H1 (cell line): ENCODE data around the gene CASKIN2. TPM values are rescaled to one million over a fixed set of nuclear protein-coding genes. Genes with fewer than 3 reads are reported as not detected.

Source experiments
- CTCF ChIA-PET: fragments of 300-600 bp; sonication (Branson Sonifier 250); formaldehyde crosslinking; loops from one replicate; lab custom pipeline; 2021; ENCODE audit not compliant: partially characterized antibody; lab: Charles Lee
- POLR2A ChIA-PET: fragments of 300-600 bp; sonication (Branson Sonifier 250); formaldehyde crosslinking; loops from one replicate; lab custom pipeline; 2021; ENCODE audit warnings: inconsistent platforms; ENCODE audit not compliant: partially characterized antibody; lab: Charles Lee
- DNase-seq, 2 experiments: peaks; one replicate each; pipeline versions ENCODE4 v3.0.0 to v3.0.0-alpha.2; 2010 to 2022; ENCODE audit warnings: low spot score in 2 of 2, low read depth in 1 of 2, mixed read lengths in 1 of 2
- FAIRE-seq: peaks from 2 replicates; lab custom pipeline; 2011; peaks lifted over from hg19 to GRCh38; lab: Jason Lieb, UNC
- H2AFZ ChIP-seq: 2 replicates; pipeline ENCODE4 v1.8.1; 2012; ENCODE audit warnings: low read length, inconsistent platforms
- H2AK5ac ChIP-seq: 2 replicates; pipeline ENCODE4 v1.6.1; 2013; ENCODE audit warnings: low read depth, low read length
- H2BK120ac ChIP-seq: replicated peaks from 2 replicates; pipeline ENCODE3; 2013; ENCODE audit warnings: low read depth, low read length, inconsistent platforms
- H2BK12ac ChIP-seq: 2 replicates; pipeline ENCODE4 v1.6.1; 2013; ENCODE audit warnings: low read depth, low read length
- H2BK15ac ChIP-seq: 2 replicates; pipeline ENCODE4 v1.6.1; 2013; ENCODE audit warnings: low read length
- H2BK20ac ChIP-seq: 2 replicates; pipeline ENCODE4 v1.6.1; 2013; ENCODE audit warnings: low read length
- H2BK5ac ChIP-seq: 2 replicates; pipeline ENCODE4 v1.6.1; 2013; ENCODE audit warnings: low read depth, low read length
- H3K14ac ChIP-seq: 2 replicates; pipeline ENCODE4 v1.6.1; 2013; ENCODE audit warnings: inconsistent platforms; ENCODE audit not compliant: insufficient read length
- H3K18ac ChIP-seq: 2 replicates; pipeline ENCODE4 v1.6.1; 2013; ENCODE audit warnings: low read length; ENCODE audit errors: extremely low read depth
- H3K23ac ChIP-seq: 2 replicates; pipeline ENCODE4 v1.6.1; 2013; ENCODE audit warnings: inconsistent platforms; ENCODE audit not compliant: insufficient read length
- H3K23me2 ChIP-seq: 2 replicates; pipeline ENCODE4 v1.6.1; 2013; ENCODE audit warnings: low read depth, low read length
- H3K27ac ChIP-seq: 2 replicates; pipeline ENCODE4 v1.6.1; 2011; ENCODE audit warnings: low read depth, low read length, inconsistent platforms
- H3K27me3 ChIP-seq, 4 experiments: replicated peaks in 1 of 4; 1 replicate in 1 of 4; 2 replicates in 3 of 4; pipeline versions ENCODE4 v1.6.1 to v1.8.1; 2011 to 2013; ENCODE audit warnings: low read length in 3 of 4, mild to moderate bottlenecking in 3 of 4, inconsistent platforms in 2 of 4, mixed read lengths in 2 of 4, moderate library complexity in 1 of 4; ENCODE audit not compliant: control insufficient read depth in 3 of 4, insufficient read depth in 3 of 4; ENCODE audit errors: extremely low read depth in 1 of 4
- H3K36me3 ChIP-seq, 4 experiments: 2 replicates each; pipeline versions ENCODE4 v1.6.1 to v1.8.1; 2011 to 2013; ENCODE audit warnings: mild to moderate bottlenecking in 4 of 4, low read length in 3 of 4, moderate library complexity in 2 of 4, control low read depth in 1 of 4, inconsistent platforms in 1 of 4; ENCODE audit not compliant: insufficient read depth in 4 of 4, control insufficient read depth in 2 of 4
- H3K4ac ChIP-seq: replicated peaks from 2 replicates; pipeline ENCODE3; 2013; ENCODE audit warnings: low read length, low read depth, mixed read lengths, inconsistent platforms; ENCODE audit not compliant: insufficient read length
- H3K4me1 ChIP-seq, 4 experiments: replicated peaks in 1 of 4; 1 replicate in 1 of 4; 2 replicates in 3 of 4; pipeline versions ENCODE4 v1.6.1 to v1.8.1; 2011 to 2013; ENCODE audit warnings: low read length in 3 of 4, inconsistent platforms in 2 of 4, mixed read lengths in 1 of 4; ENCODE audit not compliant: insufficient read depth in 4 of 4, control insufficient read depth in 3 of 4
- H3K4me2 ChIP-seq, 2 experiments: 2 replicates each; pipeline versions ENCODE4 v1.6.1 to v1.8.1; 2011 to 2013; ENCODE audit warnings: low read depth in 2 of 2, low read length in 2 of 2, control low read depth in 1 of 2, inconsistent platforms in 1 of 2, mild to moderate bottlenecking in 1 of 2; ENCODE audit not compliant: insufficient read depth in 1 of 2
- H3K4me3 ChIP-seq, 4 experiments: fragments of 200-600, 300-600 bp in 1 of 4; sonication (generic), shearing (Covaris generic), sonication (Bioruptor Twin) in 1 of 4; 2 replicates each; pipeline versions ENCODE4 v1.5.1 to v1.8.1; 2011 to 2016; ENCODE audit warnings: low read length in 4 of 4, low read depth in 3 of 4, control low read depth in 2 of 4, inconsistent platforms in 2 of 4, mild to moderate bottlenecking in 2 of 4, mixed read lengths in 1 of 4, moderate library complexity in 1 of 4; ENCODE audit not compliant: insufficient read depth in 2 of 4; ENCODE audit errors: extremely low read depth in 1 of 4
- H3K56ac ChIP-seq: replicated peaks from 2 replicates; pipeline ENCODE3; 2013; ENCODE audit warnings: low read depth, mild to moderate bottlenecking, mixed read lengths, low read length, inconsistent platforms; ENCODE audit not compliant: insufficient read length
- H3K79me1 ChIP-seq: 2 replicates; pipeline ENCODE4 v1.6.1; 2013; ENCODE audit warnings: low read depth, low read length, control low read depth
- H3K79me2 ChIP-seq, 2 experiments: 2 replicates each; pipeline versions ENCODE4 v1.6.1 to v1.8.1; 2012 to 2013; ENCODE audit warnings: low read length in 2 of 2, mild to moderate bottlenecking in 2 of 2, inconsistent platforms in 1 of 2; ENCODE audit not compliant: insufficient read depth in 2 of 2, control insufficient read depth in 1 of 2
- H3K9ac ChIP-seq, 4 experiments: replicated peaks in 1 of 4; 1 replicate in 1 of 4; 2 replicates in 3 of 4; pipeline versions ENCODE4 v1.6.1 to v1.8.1; 2011 to 2013; ENCODE audit warnings: low read depth in 3 of 4, low read length in 3 of 4, control low read depth in 2 of 4, mild to moderate bottlenecking in 2 of 4, moderate library complexity in 2 of 4, inconsistent platforms in 1 of 4; ENCODE audit errors: extremely low read depth in 1 of 4
- H3K9me3 ChIP-seq, 2 experiments: 2 replicates each; pipeline versions ENCODE4 v1.6.1 to v1.8.1; 2012 to 2013; ENCODE audit warnings: mild to moderate bottlenecking in 2 of 2, moderate library complexity in 2 of 2, control low read depth in 1 of 2, inconsistent platforms in 1 of 2, low read depth in 1 of 2, low read length in 1 of 2, mixed read lengths in 1 of 2; ENCODE audit not compliant: insufficient read depth in 2 of 2
- H4K20me1 ChIP-seq, 2 experiments: replicated peaks in 1 of 2; 2 replicates each; pipeline versions ENCODE3 to v1.8.1; 2011 to 2013; ENCODE audit warnings: inconsistent platforms in 2 of 2, low read length in 2 of 2, mild to moderate bottlenecking in 1 of 2; ENCODE audit not compliant: insufficient read depth in 2 of 2, control insufficient read depth in 1 of 2
- H4K5ac ChIP-seq: 2 replicates; pipeline ENCODE4 v1.6.1; 2013; ENCODE audit warnings: low read length, low read depth, mixed read lengths, inconsistent platforms; ENCODE audit not compliant: insufficient read length
- H4K8ac ChIP-seq: 2 replicates; pipeline ENCODE4 v1.8.0; 2013; ENCODE audit warnings: mild to moderate bottlenecking, moderate library complexity, low read length, inconsistent platforms; ENCODE audit not compliant: insufficient read depth; ENCODE audit errors: extremely low read depth
- H4K91ac ChIP-seq: replicated peaks from 2 replicates; pipeline ENCODE3; 2013; ENCODE audit warnings: low read length, mixed read lengths, inconsistent platforms; ENCODE audit not compliant: insufficient read length
- CHD2 ChIP-seq: IDR thresholded peaks from 2 replicates; pipeline ENCODE4 v1.6.1; 2012; ENCODE audit warnings: low read length, improper control_type of control experiment
- RAD21 ChIP-seq, 2 experiments: IDR thresholded peaks in 1 of 2; conservative IDR thresholded peaks in 1 of 2; 2 replicates each; pipeline ENCODE4 v1.6.1; 2011; ENCODE audit warnings: low read depth in 2 of 2, low read length in 2 of 2, improper control_type of control experiment in 1 of 2, inconsistent platforms in 1 of 2, mild to moderate bottlenecking in 1 of 2, moderate library complexity in 1 of 2
- TBP ChIP-seq: IDR thresholded peaks from 2 replicates; pipeline ENCODE4 v1.6.1; 2011; ENCODE audit warnings: low read depth, low read length, improper control_type of control experiment
- WGBS, 2 experiments: shearing (Covaris generic) in 1 of 2; methylation state at CpG; one replicate each; pipeline versions ENCODE4 v1.1.6 to v1.1.7; 2013 to 2015; ENCODE audit warnings: low lambda C conversion rate in 2 of 2, mixed read lengths in 2 of 2, inconsistent platforms in 1 of 2, low coverage in 1 of 2, missing lambda C conversion rate in 1 of 2; ENCODE audit not compliant: insufficient replicate concordance in 2 of 2, insufficient coverage in 1 of 2, insufficient read length in 1 of 2; ENCODE audit errors: extremely low coverage in 1 of 2, missing lambda C conversion rate in 1 of 2; 5-methylcytosine and 5-hydroxymethylcytosine counted together
- polyA plus RNA-seq, 7 experiments: library from polyadenylated mRNA; depleted of rRNA in 3 of 7; stranded (reverse) in 5 of 7; unstranded in 2 of 7; fragments of >200 nt in 5 of 7; fragments of 200-250 nt in 2 of 7; gene quantifications; 1 replicate in 5 of 7; 2 replicates in 1 of 7; 4 replicates in 1 of 7; pipeline versions ENCODE4 v1.2.1 to v1.2.3, GENCODE V29; 2011 to 2013; ENCODE audit warnings: missing spikeins in 2 of 7, mixed read lengths in 2 of 7
- total RNA-seq: library from RNA; stranded (reverse); fragmentation: NEBNext Ultra II Directional; extraction: Animal tissue kit (Norgen Biotek cat#: 25700); gene quantifications from 2 replicates; pipeline ENCODE4 v1.2.1, GENCODE V29; 2021

The CASKIN2 gene
- total and polyA plus RNA-seq, 2 of the 8 experiments (the other 6 are each of a cell fraction or from before 2014, with no cell fraction given), result 6.7 to 32.3 TPM

DNA sequence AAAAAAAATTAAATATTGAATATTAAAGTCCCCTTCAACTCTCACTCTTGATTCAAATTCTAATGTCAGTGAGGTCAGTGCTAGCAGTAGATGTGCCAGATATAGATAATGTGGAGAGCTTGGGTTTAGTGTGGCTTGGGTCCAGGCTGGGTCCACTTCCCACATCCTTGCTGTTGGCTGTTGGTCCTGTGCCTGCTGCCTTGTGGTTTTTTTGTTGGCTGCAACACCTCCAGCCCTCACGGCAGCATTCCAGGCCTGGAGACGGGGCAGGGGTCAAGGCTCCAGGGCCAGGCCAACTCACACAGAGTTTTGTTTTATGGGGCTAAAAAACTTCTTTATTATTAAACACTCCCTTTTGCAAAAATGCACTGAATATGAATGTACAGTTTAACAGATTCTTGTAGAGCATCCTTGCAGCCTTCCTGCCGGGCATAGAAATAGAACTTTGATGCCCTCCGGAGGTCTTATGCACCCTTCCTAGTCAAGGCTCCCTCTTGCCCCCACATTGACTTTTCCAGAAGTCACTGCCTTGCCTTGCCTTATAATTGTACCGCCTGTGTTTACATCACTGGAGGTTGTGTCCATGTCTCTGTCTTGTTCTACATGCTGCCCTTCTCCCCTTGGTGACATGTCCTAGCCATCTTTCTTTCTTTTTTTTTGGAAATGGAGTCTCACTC, 46.7 kb upstream of the CASKIN2 start:
- H2BK20ac ChIP-seq, result no peak overlapping the region
- H3K4me2 ChIP-seq, result no peak overlapping the region
- CTCF ChIA-PET, result interaction anchor here (0.7 to 1.5 kb wide), 3 partner anchors 19 to 201 kb away, joined by 3 to 5 read pairs (median 3); no protein-coding TSS in a partner anchor
- H4K20me1 ChIP-seq, result peaks cover 0 to 10% of the 10 kb centered on the region in 2 experiments
- H3K27me3 ChIP-seq, result no peaks in the 10 kb centered on the region
- no peak overlapping the region for H3K4me3 ChIP-seq
- H2BK5ac ChIP-seq, result no peak overlapping the region
- H2BK120ac ChIP-seq, result no peak overlapping the region
- DNase-seq (no peak), FAIRE-seq (no peak)
- no peak overlapping the region for H4K5ac ChIP-seq
- no peak overlapping the region for H2AK5ac ChIP-seq
- H3K14ac ChIP-seq, result no peak overlapping the region
- no peak overlapping the region for H2BK12ac ChIP-seq
- no peak overlapping the region for H4K91ac ChIP-seq
- peaks cover 0 to 13% (median 5%) of the 10 kb centered on the region in 4 experiments; a peak in 4 of 7 replicates for H3K4me1 ChIP-seq
- WGBS, 2 experiments, result 90% methylated on average over 5 of the region's 5 CpGs; no CpG with 5 or more reads in 1 of the 2 experiments
- no peak overlapping the region for H3K23ac ChIP-seq
- no peaks in the 10 kb centered on the region for H3K23me2 ChIP-seq
- H3K56ac ChIP-seq, result no peak overlapping the region
- H2AFZ ChIP-seq, result no peak overlapping the region
- no peak overlapping the region for H2BK15ac ChIP-seq
- no peak overlapping the region for H3K4ac ChIP-seq
- H3K27ac ChIP-seq, result no peak overlapping the region
- H3K79me1 ChIP-seq, result no peaks in the 10 kb centered on the region
- no peaks in the 10 kb centered on the region for H3K79me2 ChIP-seq
- H3K9ac ChIP-seq, result no peak overlapping the region
- peaks cover 3 to 15% (median 10%) of the 10 kb centered on the region in 4 experiments for H3K36me3 ChIP-seq
- H3K18ac ChIP-seq, result no peak overlapping the region
- TF ChIP-seq RAD21 (IDR thresholded peaks at IDR 0.05 in 1 of 2, conservative IDR thresholded peaks at IDR 0.05 in 1 of 2; ENCODE audit: low read depth in 2 of 2, low read length in 2 of 2) (peak in 1 of 2 experiments; percentile 23; a peak in 1 of 4 replicates), TBP (no peak), CHD2 (no peak)
- POLR2A ChIA-PET, result no interaction called here
- H3K9me3 ChIP-seq, result no peaks in the 10 kb centered on the region
- no peak overlapping the region for H4K8ac ChIP-seq
